GM10248 (cell line): ENCODE measurements around the gene SOAT2.

ENCODE experiments used
- CTCF ChIA-PET: fragments of 300-600 bp; sonication (Branson Sonifier 250); formaldehyde crosslinking; extraction: SDS; loops from one replicate; lab custom pipeline; 2021; ENCODE audit warnings: antibody characterized with exemption; lab: Yijun Ruan, JAX
- POLR2A ChIA-PET: fragments of 350-650 bp; sonication (Branson Sonifier 250); formaldehyde crosslinking; extraction: SDS; loops from one replicate; lab custom pipeline; 2020; ENCODE audit warnings: antibody characterized with exemption; lab: Yijun Ruan, JAX
- DNase-seq: peaks from one replicate; pipeline ENCODE4 v3.0.0; 2012; ENCODE audit errors: extremely low spot score
- TF ChIP-seq, protein P1 (sequence below): IDR thresholded peaks from 2 replicates; pipeline ENCODE4 v1.5.1; 2012; ENCODE audit warnings: mild to moderate bottlenecking, low read depth; ENCODE audit errors: extremely low read depth, missing control alignments, control extremely low read depth

The SOAT2 gene

DNA sequence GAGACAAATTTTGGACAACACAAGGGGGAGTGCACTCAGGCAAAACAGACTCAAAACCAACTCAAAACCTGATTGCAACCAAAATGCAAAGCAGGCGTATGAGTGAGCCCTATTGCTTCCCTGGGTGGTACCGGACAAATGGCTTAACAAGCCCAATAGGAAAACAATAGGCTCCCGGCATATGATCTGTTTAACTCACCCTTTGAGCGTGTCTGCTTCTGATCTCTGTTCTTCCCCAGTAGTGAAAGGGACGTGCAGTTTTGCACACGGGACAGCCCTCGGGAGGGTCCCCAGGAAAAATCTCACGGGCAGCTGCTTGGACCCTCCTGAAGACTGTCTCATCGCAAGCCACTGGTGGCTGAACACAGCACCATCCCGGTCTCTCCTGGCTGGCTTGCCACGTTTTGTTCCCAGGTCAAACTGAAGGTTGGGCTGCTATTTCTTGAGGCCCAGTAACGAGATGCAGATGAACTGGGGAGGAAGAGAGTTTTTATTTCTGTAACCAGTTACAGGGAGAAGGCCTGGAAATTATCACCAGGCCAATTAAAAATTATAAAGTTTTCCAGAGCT is 9.9 kb downstream of the SOAT2 start:
- no peak for DNase-seq
- TF ChIP-seq, protein P1, sequence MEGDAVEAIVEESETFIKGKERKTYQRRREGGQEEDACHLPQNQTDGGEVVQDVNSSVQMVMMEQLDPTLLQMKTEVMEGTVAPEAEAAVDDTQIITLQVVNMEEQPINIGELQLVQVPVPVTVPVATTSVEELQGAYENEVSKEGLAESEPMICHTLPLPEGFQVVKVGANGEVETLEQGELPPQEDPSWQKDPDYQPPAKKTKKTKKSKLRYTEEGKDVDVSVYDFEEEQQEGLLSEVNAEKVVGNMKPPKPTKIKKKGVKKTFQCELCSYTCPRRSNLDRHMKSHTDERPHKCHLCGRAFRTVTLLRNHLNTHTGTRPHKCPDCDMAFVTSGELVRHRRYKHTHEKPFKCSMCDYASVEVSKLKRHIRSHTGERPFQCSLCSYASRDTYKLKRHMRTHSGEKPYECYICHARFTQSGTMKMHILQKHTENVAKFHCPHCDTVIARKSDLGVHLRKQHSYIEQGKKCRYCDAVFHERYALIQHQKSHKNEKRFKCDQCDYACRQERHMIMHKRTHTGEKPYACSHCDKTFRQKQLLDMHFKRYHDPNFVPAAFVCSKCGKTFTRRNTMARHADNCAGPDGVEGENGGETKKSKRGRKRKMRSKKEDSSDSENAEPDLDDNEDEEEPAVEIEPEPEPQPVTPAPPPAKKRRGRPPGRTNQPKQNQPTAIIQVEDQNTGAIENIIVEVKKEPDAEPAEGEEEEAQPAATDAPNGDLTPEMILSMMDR, result no peak
- CTCF ChIA-PET, result interaction anchor here (0.8 to 2.3 kb wide), 5 partner anchors 14 to 147 kb away, joined by 3 to 9 read pairs (median 3); no protein-coding TSS in a partner anchor
- POLR2A ChIA-PET, result no interaction called here

DNA sequence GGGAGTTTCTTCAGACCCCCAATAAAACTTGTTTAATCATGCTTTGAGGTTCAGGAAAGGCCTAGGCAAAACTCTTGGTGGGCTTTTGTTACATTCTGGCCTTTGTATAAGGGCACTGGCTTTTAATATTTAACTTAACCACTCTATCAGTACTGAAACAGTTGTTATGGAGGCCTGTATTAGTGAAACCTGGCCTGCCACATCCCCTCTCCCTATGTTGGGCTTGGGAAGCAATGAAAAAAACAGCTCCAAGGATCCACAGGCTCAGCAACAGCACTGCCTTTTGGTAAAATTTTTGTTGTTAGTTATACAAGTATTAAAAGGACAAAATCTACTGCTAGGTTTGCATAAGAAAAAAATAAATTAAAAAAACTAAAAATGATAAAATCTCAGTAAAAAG is 10.7 kb downstream of the SOAT2 start:
- no peak for DNase-seq
- ChIA-PET CTCF (interaction anchor here (0.6 to 1.7 kb wide), 5 partner anchors 15 to 146 kb away, joined by 3 to 9 read pairs (median 3); no protein-coding TSS in a partner anchor), POLR2A (no interaction called here)
- TF ChIP-seq, protein P1, result no peak

DNA sequence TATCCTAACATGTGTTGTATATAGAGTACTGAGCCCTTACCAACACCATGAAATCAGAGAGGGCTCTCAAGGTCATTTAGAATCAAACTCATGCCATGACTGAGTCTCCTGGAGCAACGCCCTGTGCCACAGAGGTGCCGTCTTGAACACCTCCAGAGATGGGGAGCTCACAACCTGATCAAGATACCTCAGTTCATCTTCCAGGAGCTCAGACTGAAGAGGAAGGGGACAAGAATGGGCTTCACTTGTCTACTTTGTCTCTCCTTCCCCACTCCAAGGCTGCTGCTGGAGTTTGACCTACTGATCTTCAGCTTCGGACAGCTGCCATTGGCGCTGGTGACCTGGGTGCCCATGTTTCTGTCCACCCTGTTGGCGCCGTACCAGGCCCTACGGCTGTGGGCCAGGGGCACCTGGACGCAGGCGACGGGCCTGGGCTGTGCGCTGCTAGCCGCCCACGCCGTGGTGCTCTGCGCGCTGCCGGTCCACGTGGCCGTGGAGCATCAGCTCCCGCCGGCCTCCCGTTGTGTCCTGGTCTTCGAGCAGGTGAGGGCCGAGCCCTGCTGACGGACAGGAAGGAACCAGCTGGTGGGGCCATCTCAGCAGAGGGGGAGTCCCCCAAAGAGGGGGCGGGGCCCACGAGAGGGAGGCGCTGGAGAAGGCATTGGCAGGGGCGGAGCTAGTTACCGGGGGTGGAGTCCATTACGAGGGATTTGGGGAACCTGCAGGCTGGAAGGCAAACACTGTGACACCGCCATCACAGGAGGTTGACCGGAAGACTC is 12.0 kb downstream of the SOAT2 start:
- ChIA-PET CTCF (interaction anchor here (1.1 to 1.3 kb wide), 2 partner anchors 17 to 44 kb away, joined by 3 to 6 read pairs; no protein-coding TSS in a partner anchor), POLR2A (no interaction called here)
- TF ChIP-seq, protein P1, result no peak
- peak; percentile 30 for DNase-seq

DNA sequence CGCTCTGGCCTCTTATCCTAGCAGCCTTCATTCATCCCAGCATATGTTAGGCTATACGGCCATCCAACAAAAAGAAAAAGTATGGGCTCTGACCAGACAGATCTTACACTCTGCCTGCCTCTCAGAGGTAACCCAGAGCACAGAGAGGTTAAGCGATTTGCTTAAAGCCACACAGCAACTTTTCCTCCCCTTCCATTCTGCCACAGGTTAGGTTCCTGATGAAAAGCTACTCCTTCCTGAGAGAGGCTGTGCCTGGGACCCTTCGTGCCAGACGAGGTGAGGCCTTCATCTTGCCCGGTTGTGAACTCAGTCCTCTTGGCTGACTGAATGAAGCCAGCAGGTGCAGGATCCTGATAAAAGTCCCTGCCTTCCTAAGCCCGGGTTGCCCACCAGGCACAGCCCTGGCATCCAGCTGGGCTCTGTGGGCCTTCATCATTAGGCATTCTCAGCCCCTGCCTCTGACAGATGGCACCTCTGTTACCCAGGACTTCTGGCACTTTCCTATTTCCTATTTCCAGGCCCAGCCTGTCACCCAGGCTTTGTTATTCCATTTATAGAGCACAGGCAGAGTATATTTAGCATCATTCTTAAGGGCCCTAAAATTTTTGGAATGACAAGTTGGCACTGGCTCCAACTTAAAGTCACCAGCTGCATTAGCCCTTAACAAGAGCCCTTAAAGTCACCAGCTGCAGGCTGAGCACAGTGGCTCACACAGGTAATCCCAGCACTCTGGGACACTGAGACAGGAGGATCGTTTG is 12.8 kb downstream of the SOAT2 start:
- TF ChIP-seq, protein P1, result no peak
- peak; percentile 5 for DNase-seq
- ChIA-PET POLR2A (no interaction called here), CTCF (interaction anchor here (1.1 to 1.3 kb wide), 2 partner anchors 17 to 44 kb away, joined by 3 to 6 read pairs; no protein-coding TSS in a partner anchor)

DNA sequence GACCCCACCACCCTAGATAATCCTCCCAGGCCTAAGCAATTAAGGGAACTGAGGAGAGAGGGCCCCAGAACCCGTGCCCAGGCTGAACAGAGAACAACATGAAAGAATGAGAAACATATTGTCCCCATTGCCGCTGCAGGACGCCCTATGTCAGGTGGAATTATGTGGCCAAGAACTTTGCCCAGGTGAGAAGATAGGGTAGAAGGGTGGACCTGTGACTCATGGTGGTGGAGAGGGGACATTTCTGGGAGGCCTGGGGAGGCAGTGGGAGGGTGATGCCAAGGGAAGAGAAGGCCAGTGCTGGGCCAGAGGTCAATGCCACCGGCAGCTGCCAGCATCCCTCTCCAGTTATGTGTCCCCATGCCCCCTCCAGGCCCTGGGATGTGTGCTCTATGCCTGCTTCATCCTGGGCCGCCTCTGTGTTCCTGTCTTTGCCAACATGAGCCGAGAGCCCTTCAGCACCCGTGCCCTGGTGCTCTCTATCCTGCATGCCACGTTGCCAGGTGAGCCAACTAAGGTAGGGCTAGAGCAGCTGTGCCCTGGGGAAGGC is 15.5 kb downstream of the SOAT2 start:
- POLR2A ChIA-PET, result no interaction called here
- TF ChIP-seq, protein P1, result no peak
- CTCF ChIA-PET, result no interaction called here
- no peak for DNase-seq
